Activated CD4-positive, CD25-positive, alpha-beta regulatory T cell (primary cell): ENCODE results near the gene MCL1.
A peak's percentile ranks its signal among the peaks of the same experiment; 100 is the strongest.
"Not testable (repeated sequence)": the region's sequence is repeated elsewhere in the genome, so short reads cannot be mapped to it uniquely, and the experiment has no call there.

ENCODE experiments used
- DNase-seq, 4 experiments: peaks; one replicate each; lab custom pipeline; 2025; lab: John Stamatoyannopoulos, UW

MCL1 gene

GRCh38 chr1:150568594-150568966 is 10.8 kb downstream of the MCL1 start:
- DNase-seq, result no peak

DNA sequence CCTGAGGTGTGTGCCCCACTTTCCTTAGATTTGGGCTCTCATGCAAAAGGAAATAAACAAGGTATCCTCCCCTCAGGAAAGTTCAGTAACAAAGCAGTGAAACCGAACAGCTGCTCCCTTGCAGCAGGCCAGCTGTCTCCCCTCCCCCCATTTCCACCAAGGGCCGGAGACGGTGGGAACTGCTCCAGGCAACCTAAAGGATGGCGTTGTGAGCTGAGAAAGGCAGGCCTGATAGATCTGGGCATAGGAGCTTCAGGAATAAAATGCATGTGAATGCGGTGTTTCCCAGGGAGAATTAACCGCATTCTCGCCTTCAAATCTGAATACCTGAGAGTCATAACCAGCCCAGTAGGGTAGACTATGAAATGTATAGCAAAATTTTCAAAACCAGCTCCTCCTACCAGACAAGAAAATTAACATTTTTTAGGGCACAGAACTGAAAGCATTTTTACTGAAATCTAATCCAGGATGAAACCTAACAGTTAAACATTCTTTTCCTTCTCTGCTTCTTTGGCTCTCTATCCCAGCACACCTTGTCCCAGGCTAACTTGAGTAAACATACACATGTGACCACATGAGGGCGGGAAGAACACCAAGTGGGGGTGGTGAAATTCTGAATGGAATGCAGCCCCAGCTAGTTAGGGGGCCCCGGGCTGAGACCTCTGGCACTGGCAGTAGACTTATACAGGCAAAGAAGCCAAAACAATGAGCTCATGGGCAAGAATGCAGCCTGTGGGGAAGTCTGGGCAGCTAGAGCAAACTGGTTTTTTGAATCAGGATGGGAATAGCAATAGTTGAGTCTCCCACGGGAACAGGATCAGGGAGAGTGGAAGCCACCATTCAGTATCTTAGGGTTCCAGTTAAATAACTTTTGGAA is 11.5 kb downstream of the MCL1 start:
- peak in 1 of 4 experiments; percentile 31 for DNase-seq

DNA sequence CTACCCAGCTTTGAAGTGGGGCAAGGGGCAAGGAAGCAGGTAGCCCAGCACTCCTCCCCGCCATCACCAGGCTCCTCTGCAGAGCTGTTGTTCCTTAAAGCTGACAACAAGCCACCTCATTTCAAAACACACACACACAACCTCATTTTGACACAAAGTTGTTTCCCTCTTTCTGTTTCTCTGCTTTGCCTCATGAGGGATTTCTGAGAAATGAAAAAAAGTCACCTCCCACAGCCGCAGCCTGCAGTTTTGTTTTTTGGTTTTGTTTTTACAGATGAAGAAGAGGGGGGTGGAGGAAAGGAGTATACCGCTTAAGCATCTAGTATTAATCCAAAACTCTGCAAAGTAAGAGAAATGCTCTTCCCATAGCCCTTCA is 12.1 kb downstream of the MCL1 start:
- peak in 3 of 4 experiments; percentile 24 to 47 (median 35) for DNase-seq

- no peak for DNase-seq
Observed at GRCh38 chr1:150566589-150567340, 12.6 kb downstream of the MCL1 start.

- DNase-seq, result not testable (repeated sequence)
Observed at GRCh38 chr1:150565240-150565991, 14.0 kb downstream of the MCL1 start.

DNA sequence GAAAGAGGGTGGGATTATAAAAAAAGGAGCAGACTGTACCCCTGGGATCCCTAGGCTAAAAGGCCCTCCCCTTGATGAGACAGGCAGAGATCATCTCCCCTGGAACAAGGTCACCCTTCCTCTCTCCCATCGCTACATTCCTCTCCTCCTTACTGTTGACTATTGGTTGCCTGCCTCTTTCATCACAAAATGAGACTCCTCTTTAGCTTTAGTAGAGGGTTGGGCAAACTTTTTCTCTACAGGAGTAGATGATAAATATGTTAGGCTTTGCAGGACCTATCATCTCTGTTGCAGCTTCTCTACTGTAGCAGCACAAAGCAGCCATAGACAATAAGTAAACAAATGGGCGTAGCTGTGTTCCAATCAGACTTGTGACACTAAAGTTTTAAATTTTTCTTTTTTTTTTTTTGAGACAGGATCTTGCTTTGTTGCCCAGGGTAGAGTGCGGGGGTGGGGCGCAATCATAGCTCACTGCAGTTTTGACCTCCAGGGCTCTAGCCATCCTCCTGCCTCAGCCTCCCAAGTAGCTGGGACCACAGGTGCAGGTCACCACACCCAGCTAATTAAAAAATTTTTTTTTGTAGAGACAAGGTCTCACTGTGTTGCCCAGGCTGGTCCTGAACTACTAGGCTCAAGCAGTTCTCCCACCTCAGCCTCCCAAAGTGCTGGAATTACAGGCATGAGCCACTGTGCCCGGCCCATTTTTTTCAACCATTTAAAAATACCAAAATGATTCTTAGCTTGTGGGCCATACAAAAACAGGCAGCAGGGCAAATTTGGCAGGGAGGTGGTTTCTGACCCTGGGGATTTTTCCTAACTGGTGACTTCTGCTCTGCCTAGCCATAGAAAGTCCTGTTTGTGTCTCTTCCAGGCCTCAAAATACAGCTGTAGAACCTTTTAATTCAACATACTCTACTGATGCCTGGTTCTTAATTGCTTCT is 15.1 kb downstream of the MCL1 start:
- DNase-seq, result peak in 1 of 4 experiments; percentile 30

DNA sequence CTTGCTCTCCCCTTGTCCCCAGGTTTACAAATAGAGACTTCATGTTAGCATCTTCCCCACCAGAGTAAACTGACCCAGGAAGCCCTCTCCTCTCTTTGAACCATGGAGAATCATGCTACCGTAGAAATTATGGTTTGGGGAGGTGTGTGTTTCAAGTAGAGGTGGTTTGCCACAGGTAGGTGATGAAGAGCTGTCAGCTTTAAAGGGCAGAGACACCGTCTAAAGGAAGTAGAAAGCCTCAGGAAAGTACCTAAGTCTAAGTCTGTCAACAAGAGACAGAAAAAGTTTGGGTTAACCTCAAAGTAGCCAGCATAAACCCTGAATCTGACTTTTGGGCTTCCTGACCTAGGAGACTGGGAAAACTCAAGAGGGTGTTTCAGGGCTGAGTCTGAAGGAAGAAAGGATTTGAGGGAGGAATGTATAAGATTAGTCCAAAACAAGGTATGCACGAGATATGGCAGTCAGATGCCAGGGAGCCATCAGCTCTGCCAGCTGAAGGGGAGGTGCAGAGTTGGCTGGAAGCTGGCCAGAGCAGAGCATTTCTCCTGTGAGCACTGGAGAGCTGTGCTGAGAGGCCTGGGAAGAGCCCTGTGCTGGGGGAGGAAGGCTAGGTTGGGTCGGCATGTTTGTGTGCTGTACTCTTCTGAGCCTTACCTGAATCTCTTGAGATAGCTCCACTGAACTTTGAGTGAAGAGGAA is 15.9 kb downstream of the MCL1 start:
- DNase-seq, result peak in 1 of 4 experiments; percentile 20

- peak in 3 of 4 experiments; percentile 43 to 58 (median 57) for DNase-seq
Observed at GRCh38 chr1:150562446-150563339, 16.7 kb downstream of the MCL1 start.

DNA sequence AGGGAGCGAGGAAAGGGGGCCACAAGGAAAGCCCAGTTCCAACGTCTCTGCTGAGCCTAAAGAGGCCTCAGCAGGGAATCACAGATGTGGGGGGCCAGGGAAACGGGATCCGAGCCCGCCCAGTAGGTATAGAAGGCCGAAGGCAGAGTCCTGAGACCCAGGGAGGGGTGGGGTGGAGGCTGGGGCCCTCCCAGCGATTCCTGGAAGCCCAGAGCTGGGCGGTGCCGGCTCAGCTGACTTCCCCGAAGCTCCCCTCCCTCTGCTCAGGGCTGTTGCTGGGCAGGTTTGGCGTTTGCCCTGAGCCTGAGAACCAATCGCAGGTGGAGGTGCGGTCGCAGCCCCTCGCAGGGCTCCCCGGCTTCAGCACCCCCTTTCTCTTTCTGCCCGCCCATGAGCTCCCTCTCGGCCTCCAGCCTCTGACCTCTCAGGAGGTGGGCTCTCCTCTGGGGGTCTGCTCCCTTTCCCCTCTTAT is 17.4 kb downstream of the MCL1 start:
- DNase-seq, result peak; percentile 69 to 91 (median 84)

DNA sequence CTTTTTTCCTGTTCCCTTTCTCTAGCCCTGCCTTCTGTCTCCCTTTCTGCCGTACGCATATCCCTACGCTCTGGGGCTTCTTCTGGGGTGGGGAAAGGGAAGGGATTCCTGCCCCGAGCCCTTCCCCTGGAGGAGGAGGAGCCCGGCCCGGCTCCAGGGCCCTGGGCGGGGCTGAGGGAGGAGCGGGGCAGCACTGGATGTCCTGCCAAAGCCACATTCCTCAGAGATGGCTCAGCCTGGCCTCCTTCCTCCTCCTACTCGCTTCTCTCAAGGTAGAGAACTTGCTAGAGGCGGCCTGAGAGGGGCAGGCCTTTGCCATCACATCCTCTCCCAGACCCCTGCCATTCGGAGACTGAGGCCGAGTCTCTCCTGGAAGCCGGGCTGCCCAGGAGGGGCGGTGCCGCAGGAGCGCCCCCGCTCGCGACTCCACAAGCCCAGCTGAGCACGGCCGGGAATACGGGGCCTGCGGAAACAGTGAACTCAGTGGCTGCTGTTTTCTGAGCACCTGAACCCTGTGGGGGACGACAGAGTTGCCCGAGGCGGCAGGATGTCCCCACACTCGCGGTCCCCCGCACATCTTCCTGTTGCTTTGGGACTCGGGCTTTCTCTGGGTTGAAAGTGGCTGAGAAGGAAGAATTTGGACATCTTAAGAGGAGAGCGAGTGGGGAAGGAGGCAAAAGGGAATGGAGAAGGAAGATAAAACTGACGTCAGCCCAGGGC is 18.0 kb downstream of the MCL1 start:
- peak in 3 of 4 experiments; percentile 53 to 55 (median 53) for DNase-seq

DNA sequence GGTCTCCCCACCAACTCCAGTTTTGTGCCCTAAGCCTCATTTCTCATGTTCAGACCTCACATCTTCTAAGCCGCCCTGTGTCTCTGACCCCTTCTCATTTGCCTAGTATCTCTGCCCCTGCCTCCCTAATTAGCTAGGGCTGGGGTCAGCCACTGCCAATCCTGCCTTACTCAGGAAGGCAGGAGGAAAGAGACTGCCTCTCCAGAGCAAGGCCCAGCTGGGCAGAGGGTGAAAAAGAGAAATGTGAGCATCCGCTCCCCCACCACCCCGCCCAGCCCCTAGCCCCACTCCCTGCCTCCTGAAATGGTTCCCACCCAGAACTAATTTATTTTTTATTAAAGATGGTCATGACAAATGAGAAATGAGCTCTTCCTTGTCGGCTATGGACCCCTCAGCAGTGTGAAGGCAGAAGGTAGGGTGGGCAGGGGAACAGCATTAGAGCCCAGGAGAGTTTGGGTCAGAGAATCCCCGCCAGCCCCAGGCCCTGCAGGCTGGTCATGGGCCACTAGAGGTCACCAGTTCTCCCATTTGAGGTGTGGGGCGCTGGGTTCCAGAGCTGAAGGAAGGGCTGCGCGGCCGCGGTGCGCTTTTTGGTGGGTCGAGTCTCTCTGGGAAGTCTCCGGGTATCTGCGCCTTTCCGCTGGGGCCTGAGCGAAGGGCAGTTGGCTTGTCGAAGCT is 18.7 kb downstream of the MCL1 start:
- DNase-seq, result peak; percentile 65 to 76 (median 76)

- peak; percentile 55 to 62 (median 58) for DNase-seq
Observed at GRCh38 chr1:150560011-150560438, 19.4 kb downstream of the MCL1 start.

DNA sequence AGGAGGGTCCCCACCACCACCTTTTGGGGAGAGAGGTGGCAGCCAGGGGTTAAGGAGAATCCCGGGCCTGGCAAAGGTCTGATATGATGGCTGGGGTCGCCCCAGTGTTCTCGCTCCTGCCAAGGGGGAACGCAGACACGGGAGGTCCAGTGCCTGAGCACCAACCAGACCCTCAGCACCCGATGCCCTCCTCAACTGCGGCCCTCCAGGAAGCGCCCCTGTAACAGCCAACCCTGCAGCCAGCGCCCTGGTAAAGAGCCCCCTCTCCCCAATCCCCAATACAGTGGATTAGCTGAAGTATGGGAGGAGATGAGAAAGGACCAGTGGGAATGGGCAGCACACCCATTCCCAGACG is 19.8 kb downstream of the MCL1 start:
- DNase-seq, result no peak

- DNase-seq, result no peak
Observed at GRCh38 chr1:150558761-150559655, 20.4 kb downstream of the MCL1 start.

DNA sequence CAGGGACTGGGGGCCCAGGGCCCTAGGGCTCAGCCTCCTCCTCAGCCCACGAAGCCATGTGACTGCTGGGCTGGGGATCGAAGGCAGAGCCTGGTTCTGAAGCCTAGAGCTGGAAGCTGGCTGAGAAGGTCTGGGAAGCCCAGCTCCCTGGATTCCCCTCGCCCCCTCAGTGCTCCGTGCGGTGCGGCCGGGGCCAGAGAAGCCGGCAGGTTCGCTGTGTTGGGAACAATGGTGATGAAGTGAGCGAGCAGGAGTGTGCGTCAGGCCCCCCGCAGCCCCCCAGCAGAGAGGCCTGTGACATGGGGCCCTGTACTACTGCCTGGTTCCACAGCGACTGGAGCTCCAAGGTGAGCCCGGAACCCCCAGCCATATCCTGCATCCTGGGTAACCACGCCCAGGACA is 21.1 kb downstream of the MCL1 start:
- no peak for DNase-seq

DNA sequence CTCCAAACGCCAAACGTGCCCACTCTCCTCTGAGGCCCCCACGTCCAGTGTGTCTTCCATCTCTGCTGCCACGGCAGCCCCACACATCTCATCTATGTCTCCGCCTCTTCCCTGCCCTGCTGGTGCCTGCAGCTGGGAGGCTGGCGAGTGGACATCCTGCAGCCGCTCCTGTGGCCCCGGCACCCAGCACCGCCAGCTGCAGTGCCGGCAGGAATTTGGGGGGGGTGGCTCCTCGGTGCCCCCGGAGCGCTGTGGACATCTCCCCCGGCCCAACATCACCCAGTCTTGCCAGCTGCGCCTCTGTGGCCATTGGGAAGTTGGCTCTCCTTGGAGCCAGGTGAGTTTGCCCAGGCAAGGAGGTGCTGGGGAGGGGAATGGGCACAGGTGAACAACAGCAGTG is 21.6 kb downstream of the MCL1 start:
- DNase-seq, result no peak

GRCh38 chr1:150557065-150557600 is 22.3 kb downstream of the MCL1 start:
- DNase-seq, result no peak
